K562 (cell line): ENCODE data around the gene ADPRHL1. TPM values are rescaled to one million over a fixed set of nuclear protein-coding genes. Genes with fewer than 3 reads are reported as not detected.

Experiments
- ATAC-seq: fragments of 200-7000 bp; cut with Tn5 transposase; 3 replicates; pipeline ENCODE4 v1.9.1; 2020; ENCODE audit warnings: moderate library complexity
- BruUV-seq: library from RNA; stranded (reverse); fragments of 400-500 nt; replicated peaks from 2 replicates; lab custom pipeline; 2021; lab: Mats Ljungman, UMichigan
- CTCF ChIA-PET: fragments of 300-600 bp; formaldehyde crosslinking; extraction: SDS; loops from one replicate; lab custom pipeline; 2021; ENCODE audit warnings: low intra/inter-chr PET ratio; lab: Yijun Ruan, JAX
- POLR2A ChIA-PET: fragments of 300-600, 350-650 bp; sonication (Branson Sonifier 250); formaldehyde crosslinking; extraction: SDS; loops from one replicate; lab custom pipeline; 2021; ENCODE audit warnings: antibody characterized with exemption, inconsistent platforms; lab: Yijun Ruan, JAX
- DNase-seq, 4 experiments: peaks; one replicate each; pipeline versions ENCODE4 v3.0.0 to v3.0.0-alpha.2; 2011 to 2018; ENCODE audit warnings: low spot score in 3 of 4, mixed read lengths in 3 of 4; ENCODE audit errors: extremely low read depth in 1 of 4
- FAIRE-seq: peaks from 2 replicates; lab custom pipeline; 2011; peaks lifted over from hg19 to GRCh38; lab: Jason Lieb, UNC
- H2AFZ ChIP-seq: 2 replicates; pipeline ENCODE4 v1.6.0; 2011; ENCODE audit warnings: low read depth, low read length, control low read depth, inconsistent platforms
- H3K27ac ChIP-seq: fragments of 200-600 bp; 3 replicates; pipeline ENCODE4 v1.8.0; 2011; ENCODE audit warnings: low read depth, mild to moderate bottlenecking, control low read depth, inconsistent platforms, low read length, moderate library complexity, mixed read lengths; ENCODE audit errors: extremely low read depth
- H3K27me3 ChIP-seq, 2 experiments: fragments of 300-600 bp in 1 of 2; 2 replicates in 1 of 2; 3 replicates in 1 of 2; pipeline versions ENCODE4 v1.6.0 to v1.8.0; 2011; ENCODE audit warnings: inconsistent platforms in 2 of 2, low read length in 2 of 2, mild to moderate bottlenecking in 1 of 2, mixed read lengths in 1 of 2, moderate library complexity in 1 of 2; ENCODE audit not compliant: control insufficient read depth in 2 of 2, insufficient read depth in 2 of 2
- H3K36me3 ChIP-seq: fragments of 300-600 bp; 3 replicates; pipeline ENCODE4 v1.8.0; 2011; ENCODE audit warnings: mild to moderate bottlenecking, low read length, inconsistent platforms; ENCODE audit not compliant: control insufficient read depth, insufficient read depth
- H3K4me1 ChIP-seq, 2 experiments: fragments of 200-600 bp in 1 of 2; replicated peaks in 1 of 2; 2 replicates in 1 of 2; 3 replicates in 1 of 2; pipeline versions ENCODE4 v1.5.1 to v1.8.0; 2011; ENCODE audit warnings: inconsistent platforms in 2 of 2, low read length in 2 of 2, mild to moderate bottlenecking in 1 of 2, mixed read lengths in 1 of 2, moderate library complexity in 1 of 2; ENCODE audit not compliant: control insufficient read depth in 2 of 2, insufficient read depth in 2 of 2
- H3K4me2 ChIP-seq: 2 replicates; pipeline ENCODE4 v1.6.1; 2011; ENCODE audit warnings: low read length, control low read depth, inconsistent platforms, mixed read lengths; ENCODE audit not compliant: insufficient read depth
- H3K4me3 ChIP-seq: fragments of 200-600 bp; sonication (generic), shearing (Covaris generic); 2 replicates; pipeline ENCODE4 v1.5.1; 2016; ENCODE audit warnings: control low read depth, inconsistent platforms
- H3K79me2 ChIP-seq: fragments of 200-600 bp; 3 replicates; pipeline ENCODE4 v1.8.0; 2011; ENCODE audit warnings: low read length, inconsistent platforms; ENCODE audit not compliant: control insufficient read depth, insufficient read depth
- H3K9ac ChIP-seq, 2 experiments: 2 replicates each; pipeline versions ENCODE4 v1.6.0 to v1.6.1; 2011; ENCODE audit warnings: low read depth in 2 of 2, low read length in 2 of 2, control low read depth in 1 of 2, inconsistent platforms in 1 of 2, mild to moderate bottlenecking in 1 of 2, mixed read lengths in 1 of 2; ENCODE audit not compliant: insufficient read depth in 1 of 2
- H3K9me1 ChIP-seq: one replicate; pipeline ENCODE4 v1.6.0; 2011; ENCODE audit warnings: inconsistent platforms, mild to moderate bottlenecking, low read length, moderate library complexity; ENCODE audit not compliant: control insufficient read depth, insufficient read depth
- H3K9me3 ChIP-seq: replicated peaks from 2 replicates; pipeline ENCODE4 v1.5.1; 2011; ENCODE audit warnings: low read depth, low read length, inconsistent platforms; ENCODE audit not compliant: control insufficient read depth, insufficient read depth
- H4K20me1 ChIP-seq: replicated peaks from 2 replicates; pipeline ENCODE4 v1.6.1; 2011; ENCODE audit warnings: low read length, inconsistent platforms, mixed read lengths; ENCODE audit not compliant: control insufficient read depth, insufficient read depth
- BRCA1 ChIP-seq, 2 experiments: fragments of 450-650 bp in 1 of 2; sonication (generic) in 1 of 2; formaldehyde crosslinking in 1 of 2; IDR thresholded peaks; 2 replicates each; pipeline versions ENCODE4 v1.5.0 to v1.6.1; 2017 to 2020; ENCODE audit warnings: mild to moderate bottlenecking in 1 of 2, missing genetic modification reagents in 1 of 2
- DMBX1 ChIP-seq: fragments of 250-450 bp; sonication (Bioruptor Pico); IDR thresholded peaks from 2 replicates; pipeline ENCODE4 v1.8.0; 2022; ENCODE audit warnings: inconsistent platforms, mild to moderate bottlenecking, moderate library complexity, borderline replicate concordance
- DPF2 ChIP-seq: fragments of 450-650 bp; IDR thresholded peaks from 2 replicates; pipeline ENCODE4 v1.6.1; 2016
- HDAC2 ChIP-seq: fragments of 450-650 bp; IDR thresholded peaks from 2 replicates; pipeline ENCODE4 v1.6.1; 2016; ENCODE audit warnings: mild to moderate bottlenecking
- HSF4 ChIP-seq: fragments of 250-450 bp; sonication (Bioruptor Pico); IDR thresholded peaks from 2 replicates; pipeline ENCODE4 v2.1.2; 2022; ENCODE audit warnings: mild to moderate bottlenecking, moderate library complexity, borderline replicate concordance
- KDM2B ChIP-seq: fragments of 250-450 bp; sonication (Bioruptor Pico); IDR thresholded peaks from 2 replicates; pipeline ENCODE4 v1.8.0; 2021; ENCODE audit warnings: mild to moderate bottlenecking, moderate library complexity
- POLR2B ChIP-seq: fragments of 450-650 bp; IDR thresholded peaks from 2 replicates; pipeline ENCODE4 v1.6.1; 2018; ENCODE audit warnings: low read depth; ENCODE audit not compliant: partially characterized antibody
- POLR3A ChIP-seq: IDR thresholded peaks from 2 replicates; pipeline ENCODE4 v1.6.1; 2011; ENCODE audit warnings: borderline replicate concordance, mild to moderate bottlenecking, moderate library complexity; ENCODE audit not compliant: insufficient read length, insufficient read depth; ENCODE audit errors: extremely low read depth
- SP1 ChIP-seq: sonication (generic); formaldehyde crosslinking; IDR thresholded peaks from 2 replicates; pipeline ENCODE4 v1.8.1; 2022; ENCODE audit warnings: mild to moderate bottlenecking, missing genetic modification reagents
- U2AF2 ChIP-seq: fragments of 200-400 bp; formaldehyde crosslinking; optimal IDR thresholded peaks from 2 replicates; pipeline ENCODE3; 2017; ENCODE audit warnings: low read depth, mild to moderate bottlenecking, low read length
- ZC3H11A ChIP-seq: IDR thresholded peaks from 2 replicates; pipeline ENCODE4 v1.6.1; 2012; ENCODE audit warnings: low read depth, low read length, improper control_type of control experiment
- ZSCAN29 ChIP-seq: fragments of 450-650 bp; IDR thresholded peaks from 2 replicates; pipeline ENCODE4 v1.6.1; 2017
- WGBS: fragments of 100-300 bp; shearing (Covaris generic); methylation state at CpG from one replicate; pipeline ENCODE4 v1.1.6; 2016; ENCODE audit warnings: low coverage, mixed read lengths; ENCODE audit not compliant: insufficient coverage; ENCODE audit errors: missing lambda C conversion rate; 5-methylcytosine and 5-hydroxymethylcytosine counted together
- in situ Hi-C: fragments of 300-500 bp; cut with MboI; formaldehyde crosslinking; loops from 4 replicates; pipeline ENCODE4 v1.15.0; 2018; ENCODE audit warnings: inconsistent platforms, mixed read lengths
- intact Hi-C: fragments of 100-400 bp; cut with micrococcal nuclease; formaldehyde crosslinking; loops from 2 replicates; pipeline ENCODE4 v1.14.2; 2022
- polyA plus RNA-seq, 8 experiments: library from polyadenylated mRNA; depleted of rRNA in 4 of 8; stranded (reverse) in 5 of 8; unstranded in 3 of 8; fragments of >200 nt; fragmentation: Nextera tagmentation in 2 of 8; fragmentation: Illumina TruSeq in 1 of 8; extraction: Ambion mirVana in 2 of 8; extraction: Trizol in 1 of 8; gene quantifications; 2 replicates each; pipeline versions ENCODE4 v1.2.1 to v1.2.3, GENCODE V29; 2011 to 2014; ENCODE audit warnings: inconsistent platforms in 1 of 8, missing spikeins in 1 of 8
- total RNA-seq, 7 experiments: library from RNA; depleted of rRNA in 6 of 7; stranded (reverse); fragments of >200 nt in 6 of 7; fragmentation: Illumina TruSeq in 2 of 7; extraction: Trizol in 2 of 7; gene quantifications; 2 replicates each; pipeline versions ENCODE4 v1.2.1 to v1.2.3, GENCODE V29; 2011 to 2021; ENCODE audit warnings: low replicate concordance in 1 of 7

ADPRHL1 gene
- total and polyA plus RNA-seq, 9 of the 15 experiments (the other 6 are each of a cell fraction or from before 2014, with no cell fraction given): 0.06 to 0.76 (median 0.37) TPM; not detected in 1

DNA sequence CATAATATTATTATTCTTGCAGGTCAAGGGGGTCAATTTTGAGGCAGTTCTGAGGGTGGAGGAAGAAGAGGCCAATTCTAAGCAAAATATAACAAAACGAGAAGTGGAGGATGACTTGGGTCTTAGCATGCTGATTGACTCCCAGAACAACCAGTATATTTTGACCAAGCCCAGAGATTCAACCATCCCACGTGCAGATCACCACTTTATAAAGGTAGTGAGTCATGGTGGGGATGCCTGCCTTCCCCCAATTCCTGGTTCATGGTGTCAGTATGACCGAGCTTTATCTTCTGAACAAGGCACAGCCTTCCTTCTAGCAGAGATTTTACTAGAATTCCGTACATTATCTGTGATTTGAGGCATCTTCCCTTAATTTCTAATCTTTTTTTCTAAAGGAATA is 46.6 kb upstream of the ADPRHL1 start:
- Histone ChIP-seq H3K9me3 (no peaks in the 10 kb centered on the region), H3K9me1 (no peaks in the 10 kb centered on the region), H3K27ac (no peak overlapping the region), H2AFZ (no peak overlapping the region), H3K36me3 (peaks cover 89% of the 10 kb centered on the region; the same call in 2 of the 3 replicates), H3K79me2 (peaks cover 23% of the 10 kb centered on the region), H3K4me2 (no peak overlapping the region), H3K4me1 (peaks cover 0 to 5% of the 10 kb centered on the region in 2 experiments; a peak in 2 of 5 replicates), H3K9ac (no peak overlapping the region), H3K4me3 (no peak overlapping the region), H3K27me3 (no peaks in the 10 kb centered on the region), H4K20me1 (0 out of 2 replicates have a peak, but pooled peaks cover 6% of the 10 kb centered on the region)
- ChIA-PET CTCF (no interaction called here), POLR2A (no interaction called here)
- ATAC-seq (no peak), DNase-seq (no peak), FAIRE-seq (no peak)
- in situ Hi-C loops (loop anchor here (10.0 kb wide), 1 partner anchor 225 kb away; no protein-coding TSS in a partner anchor), intact Hi-C loops (no loop called here)
- no TSS peak for BruUV-seq
- 54% methylated on average over 4 of the region's 4 CpGs for WGBS
- TF ChIP-seq HDAC2 (no peak), POLR3A (no peak), SP1 (CRISPR knock-in tag) (no peak), DPF2 (no peak), HSF4 (no peak), POLR2B (no peak), ZSCAN29 (no peak), KDM2B (CRISPR knock-in tag) (no peak), ZC3H11A (no peak), BRCA1 (IDR thresholded peaks at IDR 0.05) (no peak), BRCA1 (CRISPR knock-in tag; IDR thresholded peaks at IDR 0.05) (no peak), U2AF2 (no peak), DMBX1 (CRISPR knock-in tag) (no peak)
